Panc1 (cell line): ENCODE measurements around the gene KIF1A. TPM values are rescaled to one million over a fixed set of nuclear protein-coding genes. Genes with fewer than 3 reads are reported as not detected.

Source experiments
- ATAC-seq: fragments of 200-7000 bp; cut with Tn5 transposase; 2 replicates; pipeline ENCODE4 v1.9.1; 2020; ENCODE audit warnings: mild to moderate bottlenecking, moderate library complexity
- BruUV-seq: library from RNA; stranded (reverse); fragments of 400-500 nt; replicated peaks from 2 replicates; lab custom pipeline; 2021; lab: Mats Ljungman, UMichigan
- CTCF ChIA-PET: fragments of 300-600 bp; sonication (Branson Sonifier 250); formaldehyde crosslinking; loops from one replicate; lab custom pipeline; 2022; ENCODE audit warnings: antibody characterized with exemption; lab: Charles Lee
- POLR2A ChIA-PET: fragments of 300-600 bp; sonication (Branson Sonifier 250); formaldehyde crosslinking; loops from one replicate; lab custom pipeline; 2022; ENCODE audit warnings: antibody characterized with exemption; lab: Charles Lee
- DNase-seq: peaks from one replicate; pipeline ENCODE4 v3.0.0-alpha.2; 2010; ENCODE audit warnings: low read depth, low spot score
- H3K27ac ChIP-seq: 2 replicates; pipeline ENCODE4 v1.5.1; 2011; ENCODE audit warnings: mild to moderate bottlenecking, low read length, inconsistent platforms
- H3K27me3 ChIP-seq: fragments of 200-500 bp; sonication (Bioruptor generic); 2 replicates; pipeline ENCODE4 v1.6.0; 2014; ENCODE audit warnings: low read length, inconsistent platforms; ENCODE audit not compliant: control insufficient read depth, insufficient read depth
- H3K36me3 ChIP-seq: fragments of 200-500 bp; sonication (Bioruptor generic); 2 replicates; pipeline ENCODE4 v1.5.1; 2014; ENCODE audit warnings: inconsistent platforms, mild to moderate bottlenecking, low read length, moderate library complexity; ENCODE audit not compliant: control insufficient read depth, insufficient read depth
- H3K4me1 ChIP-seq: 2 replicates; pipeline ENCODE4 v1.5.1; 2011; ENCODE audit warnings: inconsistent platforms, mild to moderate bottlenecking, low read length, moderate library complexity; ENCODE audit not compliant: control insufficient read depth, insufficient read depth
- H3K4me3 ChIP-seq, 2 experiments: 2 replicates each; pipeline ENCODE4 v1.5.1; 2011 to 2012; ENCODE audit warnings: low read depth in 2 of 2, low read length in 2 of 2, mild to moderate bottlenecking in 2 of 2, inconsistent platforms in 1 of 2, moderate library complexity in 1 of 2
- H3K9me3 ChIP-seq: fragments of 200-500 bp; sonication (Bioruptor generic); 2 replicates; pipeline ENCODE4 v1.5.1; 2014; ENCODE audit warnings: low read depth, mild to moderate bottlenecking, inconsistent platforms, low read length, moderate library complexity; ENCODE audit not compliant: control insufficient read depth, insufficient read depth
- POLR2AphosphoS5 ChIP-seq: IDR thresholded peaks from 2 replicates; pipeline ENCODE4 v1.6.1; 2012; ENCODE audit warnings: mild to moderate bottlenecking, low read depth, low read length, moderate library complexity
- SIN3A ChIP-seq: IDR thresholded peaks from 2 replicates; pipeline ENCODE4 v1.6.1; 2012; ENCODE audit warnings: low read depth, mild to moderate bottlenecking, low read length, moderate library complexity, borderline replicate concordance; ENCODE audit not compliant: insufficient read depth
- TCF7L2 ChIP-seq: IDR thresholded peaks from 2 replicates; pipeline ENCODE4 v1.6.1; 2011; ENCODE audit warnings: mild to moderate bottlenecking, low read depth, low read length, inconsistent platforms
- in situ Hi-C: cut with HindIII; loops from 2 replicates; pipeline ENCODE4 v1.10.0; 2016; ENCODE audit warnings: low sequenced_read_pairs, low pct_unique_long_range_greater_than_20kb
- intact Hi-C: fragments of 100-400 bp; cut with micrococcal nuclease; formaldehyde crosslinking; loops from one replicate; pipeline ENCODE4 v1.10.0; 2022; ENCODE audit not compliant: unreplicated experiment
- total RNA-seq: library from RNA; stranded (reverse); gene quantifications from one replicate; pipeline ENCODE4 v1.2.1, GENCODE V29; 2021; ENCODE audit not compliant: unreplicated experiment
- TF ChIP-seq, protein P1 (sequence below), 2 experiments: IDR thresholded peaks; 2 replicates each; pipeline ENCODE4 v1.6.1; 2011 to 2012; ENCODE audit warnings: low read depth in 2 of 2, control low read depth in 1 of 2, low read length in 1 of 2, mild to moderate bottlenecking in 1 of 2, moderate library complexity in 1 of 2; ENCODE audit not compliant: insufficient read depth in 1 of 2
- TF ChIP-seq, protein P2 (sequence below): fragments of 450-650 bp; IDR thresholded peaks from 2 replicates; pipeline ENCODE4 v1.5.1; 2017; ENCODE audit warnings: mild to moderate bottlenecking

KIF1A gene
- total RNA-seq, 1 experiment from 2014 or later, result 132 TPM

DNA sequence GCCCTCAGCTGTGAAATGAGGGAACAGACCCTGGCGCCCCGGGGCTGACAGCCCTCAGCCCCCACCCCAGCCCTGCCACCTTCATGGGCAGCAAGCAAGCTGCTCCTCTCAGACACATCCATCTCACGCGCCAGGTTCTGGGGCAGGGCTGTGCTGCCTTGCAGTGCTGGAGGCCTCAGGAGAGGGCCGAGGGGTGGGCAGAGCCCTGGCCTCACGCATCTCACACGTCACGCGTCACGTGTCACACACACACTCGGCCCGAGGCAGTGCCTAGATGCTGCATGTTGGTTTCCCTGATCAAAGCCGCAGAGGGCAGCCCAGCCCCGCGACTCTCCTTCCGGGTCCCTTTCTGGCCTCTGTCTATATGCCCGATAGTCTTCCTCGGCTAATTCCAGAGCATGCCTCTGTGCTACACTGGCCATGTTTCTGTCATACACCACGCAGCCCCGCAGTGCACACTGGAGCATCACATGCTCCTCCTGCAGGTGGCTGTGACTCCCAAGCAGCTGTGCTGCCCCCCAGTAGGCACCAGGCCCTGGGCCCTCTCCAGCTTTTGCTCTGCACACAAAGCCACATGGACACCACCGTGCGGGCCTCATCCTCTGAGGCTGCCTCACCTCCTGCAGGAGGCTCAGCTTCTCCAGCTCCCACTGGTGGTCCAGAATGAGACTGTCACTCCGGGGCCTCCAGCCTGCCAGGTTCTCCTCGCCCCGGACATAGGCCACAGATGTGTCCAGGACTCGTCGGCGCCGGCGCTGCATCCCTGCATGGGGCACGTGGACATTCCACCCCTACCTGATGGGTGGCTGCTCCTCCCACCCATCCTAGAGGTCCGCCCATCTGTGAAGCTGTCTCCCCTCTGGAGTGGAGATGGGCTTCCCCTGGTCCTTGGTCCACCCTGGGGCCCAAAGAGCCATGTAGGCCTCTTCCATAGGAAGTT lies 97.0 kb downstream of the KIF1A start:
- Histone ChIP-seq H3K36me3 (no peaks in the 10 kb centered on the region), H3K4me1 (no peaks in the 10 kb centered on the region), H3K27me3 (no peaks in the 10 kb centered on the region), H3K27ac (no peak overlapping the region), H3K4me3 (no peak overlapping the region), H3K9me3 (no peaks in the 10 kb centered on the region)
- TF ChIP-seq SIN3A (no peak), POLR2AphosphoS5 (no peak), TCF7L2 (no peak)
- TF ChIP-seq, protein P1, sequence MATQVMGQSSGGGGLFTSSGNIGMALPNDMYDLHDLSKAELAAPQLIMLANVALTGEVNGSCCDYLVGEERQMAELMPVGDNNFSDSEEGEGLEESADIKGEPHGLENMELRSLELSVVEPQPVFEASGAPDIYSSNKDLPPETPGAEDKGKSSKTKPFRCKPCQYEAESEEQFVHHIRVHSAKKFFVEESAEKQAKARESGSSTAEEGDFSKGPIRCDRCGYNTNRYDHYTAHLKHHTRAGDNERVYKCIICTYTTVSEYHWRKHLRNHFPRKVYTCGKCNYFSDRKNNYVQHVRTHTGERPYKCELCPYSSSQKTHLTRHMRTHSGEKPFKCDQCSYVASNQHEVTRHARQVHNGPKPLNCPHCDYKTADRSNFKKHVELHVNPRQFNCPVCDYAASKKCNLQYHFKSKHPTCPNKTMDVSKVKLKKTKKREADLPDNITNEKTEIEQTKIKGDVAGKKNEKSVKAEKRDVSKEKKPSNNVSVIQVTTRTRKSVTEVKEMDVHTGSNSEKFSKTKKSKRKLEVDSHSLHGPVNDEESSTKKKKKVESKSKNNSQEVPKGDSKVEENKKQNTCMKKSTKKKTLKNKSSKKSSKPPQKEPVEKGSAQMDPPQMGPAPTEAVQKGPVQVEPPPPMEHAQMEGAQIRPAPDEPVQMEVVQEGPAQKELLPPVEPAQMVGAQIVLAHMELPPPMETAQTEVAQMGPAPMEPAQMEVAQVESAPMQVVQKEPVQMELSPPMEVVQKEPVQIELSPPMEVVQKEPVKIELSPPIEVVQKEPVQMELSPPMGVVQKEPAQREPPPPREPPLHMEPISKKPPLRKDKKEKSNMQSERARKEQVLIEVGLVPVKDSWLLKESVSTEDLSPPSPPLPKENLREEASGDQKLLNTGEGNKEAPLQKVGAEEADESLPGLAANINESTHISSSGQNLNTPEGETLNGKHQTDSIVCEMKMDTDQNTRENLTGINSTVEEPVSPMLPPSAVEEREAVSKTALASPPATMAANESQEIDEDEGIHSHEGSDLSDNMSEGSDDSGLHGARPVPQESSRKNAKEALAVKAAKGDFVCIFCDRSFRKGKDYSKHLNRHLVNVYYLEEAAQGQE (IDR thresholded peaks at IDR 0.05; ENCODE audit: insufficient read depth in 1 of 2, low read depth in 2 of 2, low read length in 1 of 2), result no peak
- TF ChIP-seq, protein P2, sequence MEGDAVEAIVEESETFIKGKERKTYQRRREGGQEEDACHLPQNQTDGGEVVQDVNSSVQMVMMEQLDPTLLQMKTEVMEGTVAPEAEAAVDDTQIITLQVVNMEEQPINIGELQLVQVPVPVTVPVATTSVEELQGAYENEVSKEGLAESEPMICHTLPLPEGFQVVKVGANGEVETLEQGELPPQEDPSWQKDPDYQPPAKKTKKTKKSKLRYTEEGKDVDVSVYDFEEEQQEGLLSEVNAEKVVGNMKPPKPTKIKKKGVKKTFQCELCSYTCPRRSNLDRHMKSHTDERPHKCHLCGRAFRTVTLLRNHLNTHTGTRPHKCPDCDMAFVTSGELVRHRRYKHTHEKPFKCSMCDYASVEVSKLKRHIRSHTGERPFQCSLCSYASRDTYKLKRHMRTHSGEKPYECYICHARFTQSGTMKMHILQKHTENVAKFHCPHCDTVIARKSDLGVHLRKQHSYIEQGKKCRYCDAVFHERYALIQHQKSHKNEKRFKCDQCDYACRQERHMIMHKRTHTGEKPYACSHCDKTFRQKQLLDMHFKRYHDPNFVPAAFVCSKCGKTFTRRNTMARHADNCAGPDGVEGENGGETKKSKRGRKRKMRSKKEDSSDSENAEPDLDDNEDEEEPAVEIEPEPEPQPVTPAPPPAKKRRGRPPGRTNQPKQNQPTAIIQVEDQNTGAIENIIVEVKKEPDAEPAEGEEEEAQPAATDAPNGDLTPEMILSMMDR, result no peak
- ATAC-seq (0 out of 2 replicates have a peak, but pooled peaks have one; percentile 17), DNase-seq (no peak)
- intact Hi-C loops, result no loop called here
- BruUV-seq, result no TSS peak
- CTCF ChIA-PET, result no interaction called here
- in situ Hi-C loops, result no loop called here
- POLR2A ChIA-PET, result no interaction called here

DNA sequence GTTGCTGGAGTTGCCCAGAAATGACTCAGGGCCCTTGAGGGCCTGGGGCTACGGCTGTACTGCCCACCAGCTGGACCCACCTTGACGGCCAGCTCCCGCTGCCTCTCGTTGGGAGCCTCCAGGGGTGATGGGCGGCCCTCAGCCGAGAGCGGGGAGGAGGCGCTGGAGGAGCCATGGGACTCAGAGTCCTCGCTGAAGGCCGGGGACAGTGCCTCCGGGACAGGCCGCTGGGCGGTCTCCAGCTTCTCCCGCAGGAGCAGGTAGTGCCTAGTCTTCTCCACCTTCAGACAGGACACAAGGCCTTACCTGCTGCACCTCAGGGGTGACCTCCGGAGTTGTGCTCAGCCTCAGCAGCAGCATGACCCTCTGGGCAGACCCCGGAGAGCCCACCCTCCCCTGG lies 97.6 kb downstream of the KIF1A start:
- H3K9me3 ChIP-seq, result no peaks in the 10 kb centered on the region
- no peak overlapping the region for H3K4me3 ChIP-seq
- DNase-seq (no peak), ATAC-seq (no peak)
- BruUV-seq, result no TSS peak
- H3K36me3 ChIP-seq, result no peaks in the 10 kb centered on the region
- CTCF ChIA-PET, result interaction anchor here (0.6 kb wide), 1 partner anchor 142 kb away, joined by 3 read pairs; no protein-coding TSS in a partner anchor
- TF ChIP-seq, protein P1 (IDR thresholded peaks at IDR 0.05; ENCODE audit: insufficient read depth in 1 of 2, low read depth in 2 of 2, low read length in 1 of 2), result no peak
- TF ChIP-seq TCF7L2 (no peak), POLR2AphosphoS5 (no peak), SIN3A (no peak)
- TF ChIP-seq, protein P2, result no peak
- POLR2A ChIA-PET, result no interaction called here
- intact Hi-C loops, result no loop called here
- no peaks in the 10 kb centered on the region for H3K27me3 ChIP-seq
- no peak overlapping the region for H3K27ac ChIP-seq
- in situ Hi-C loops, result no loop called here
- H3K4me1 ChIP-seq, result no peaks in the 10 kb centered on the region
